GM23338 (cell line): ENCODE results near the gene GPR83. TPM values are rescaled to one million over a fixed set of nuclear protein-coding genes. Genes with fewer than 3 reads are reported as not detected.

ENCODE experiments used
- ATAC-seq: fragments of 200-7000 bp; cut with Tn5 transposase; 3 replicates; pipeline ENCODE4 v1.9.1; 2020
- DNase-seq: peaks from one replicate; pipeline ENCODE4 v3.0.0-alpha.2; 2015; ENCODE audit warnings: low spot score
- H2AFZ ChIP-seq: fragments of 200-600 bp; sonication (generic); 2 replicates; pipeline ENCODE4 v1.8.0; 2016; ENCODE audit warnings: antibody characterized with exemption, mild to moderate bottlenecking, moderate library complexity
- H3F3A ChIP-seq: fragments of 200-600 bp; sonication (generic); replicated peaks from 2 replicates; pipeline ENCODE4 v1.8.0; 2017; ENCODE audit warnings: antibody characterized with exemption, mixed run types, low read depth
- H3K27ac ChIP-seq: fragments of 200-600 bp; sonication (generic); 2 replicates; pipeline ENCODE4 v1.6.1; 2016; ENCODE audit warnings: low read depth
- H3K27me3 ChIP-seq: fragments of 200-600 bp; sonication (generic); 2 replicates; pipeline ENCODE4 v1.8.0; 2016; ENCODE audit warnings: mild to moderate bottlenecking, mixed run types, moderate library complexity; ENCODE audit not compliant: insufficient read depth
- H3K36me3 ChIP-seq: fragments of 200-600 bp; sonication (generic); 2 replicates; pipeline ENCODE4 v1.8.0; 2016; ENCODE audit warnings: mild to moderate bottlenecking; ENCODE audit not compliant: insufficient read depth
- H3K4me1 ChIP-seq: fragments of 200-600 bp; sonication (generic); 2 replicates; pipeline ENCODE4 v1.8.0; 2016; ENCODE audit warnings: mild to moderate bottlenecking, moderate library complexity; ENCODE audit not compliant: insufficient read depth
- H3K4me2 ChIP-seq: fragments of 200-600 bp; sonication (generic); 2 replicates; pipeline ENCODE4 v1.7.1; 2017; ENCODE audit warnings: mixed run types
- H3K4me3 ChIP-seq: fragments of 200-600 bp; sonication (generic); 2 replicates; pipeline ENCODE4 v1.6.1; 2016; ENCODE audit warnings: mixed run types
- H3K79me2 ChIP-seq: fragments of 200-600 bp; sonication (generic); replicated peaks from 2 replicates; pipeline ENCODE4 v1.8.0; 2017; ENCODE audit warnings: mild to moderate bottlenecking; ENCODE audit not compliant: insufficient read depth
- H3K9me2 ChIP-seq: fragments of 200-600 bp; sonication (generic); 2 replicates; pipeline ENCODE4 v1.8.0; 2017; ENCODE audit not compliant: insufficient read depth
- H4K20me1 ChIP-seq: fragments of 200-600 bp; sonication (generic); replicated peaks from 2 replicates; pipeline ENCODE4 v1.8.0; 2017; ENCODE audit warnings: mild to moderate bottlenecking; ENCODE audit not compliant: insufficient read depth
- H3K27ac Mint-ChIP-seq: 2 replicates; pipeline ENCODE4 v1.8.0; 2020; ENCODE audit warnings: inconsistent platforms, mild to moderate bottlenecking, moderate library complexity, mixed read lengths
- H3K27me3 Mint-ChIP-seq: 3 replicates; pipeline ENCODE4 v1.8.0; 2022; ENCODE audit warnings: low read depth, mild to moderate bottlenecking, moderate library complexity, mixed read lengths, inconsistent platforms; ENCODE audit not compliant: insufficient read depth, poor library complexity
- H3K36me3 Mint-ChIP-seq: 3 replicates; pipeline ENCODE4 v1.8.0; 2021; ENCODE audit warnings: low read depth, mild to moderate bottlenecking, inconsistent platforms, moderate library complexity, mixed read lengths
- H3K4me1 Mint-ChIP-seq: 3 replicates; pipeline ENCODE4 v1.8.0; 2020; ENCODE audit warnings: mild to moderate bottlenecking, inconsistent platforms, mixed read lengths
- H3K4me3 Mint-ChIP-seq: 3 replicates; pipeline ENCODE4 v1.8.0; 2021; ENCODE audit warnings: moderate library complexity, mild to moderate bottlenecking, inconsistent platforms, mixed read lengths
- H3K9me3 Mint-ChIP-seq: 3 replicates; pipeline ENCODE4 v1.8.0; 2020; ENCODE audit warnings: moderate library complexity, mild to moderate bottlenecking, inconsistent platforms, mixed read lengths
- CREB1 ChIP-seq: fragments of 250-450 bp; sonication (Bioruptor Pico); IDR thresholded peaks from 2 replicates; pipeline ENCODE4 v1.5.0; 2020; ENCODE audit warnings: low read depth, mild to moderate bottlenecking, moderate library complexity
- EZH2 ChIP-seq: fragments of 200-600 bp; sonication (generic); IDR thresholded peaks from one replicate; pipeline ENCODE4 v1.8.0; 2017; ENCODE audit warnings: antibody characterized with exemption, mild to moderate bottlenecking, low read depth; ENCODE audit not compliant: unreplicated experiment
- EZH2phosphoT487 ChIP-seq: fragments of 200-600 bp; sonication (generic); IDR thresholded peaks from one replicate; pipeline ENCODE4 v1.8.1; 2018; ENCODE audit warnings: antibody characterized with exemption; ENCODE audit not compliant: unreplicated experiment
- JUNB ChIP-seq: IDR thresholded peaks from one replicate; pipeline ENCODE4 v1.6.1; 2016; ENCODE audit warnings: antibody characterized with exemption; ENCODE audit not compliant: unreplicated experiment
- NANOG ChIP-seq: IDR thresholded peaks from 2 replicates; pipeline ENCODE4 v1.6.1; 2016; ENCODE audit warnings: antibody characterized with exemption, borderline replicate concordance
- POLR2AphosphoS5 ChIP-seq: IDR thresholded peaks from 2 replicates; pipeline ENCODE4 v1.6.1; 2016; ENCODE audit warnings: antibody characterized with exemption, low read depth
- STAT1 ChIP-seq: IDR thresholded peaks from one replicate; pipeline ENCODE4 v1.6.1; 2016; ENCODE audit warnings: antibody characterized with exemption; ENCODE audit not compliant: unreplicated experiment
- ZNF114 ChIP-seq: fragments of 250-450 bp; sonication (Bioruptor Pico); IDR thresholded peaks from 2 replicates; pipeline ENCODE4 v1.5.0; 2020; ENCODE audit warnings: mild to moderate bottlenecking, moderate library complexity
- ZNF331 ChIP-seq: fragments of 250-450 bp; sonication (Bioruptor Pico); IDR thresholded peaks from 2 replicates; pipeline ENCODE4 v1.5.0; 2020; ENCODE audit warnings: low read depth, mild to moderate bottlenecking, moderate library complexity
- polyA plus RNA-seq: library from polyadenylated mRNA; unstranded; fragments of >200 nt; fragmentation: Nextera tagmentation; extraction: Ambion mirVana; gene quantifications from 2 replicates; pipeline ENCODE4 v1.2.1, GENCODE V29; 2016
- total RNA-seq: library from RNA; depleted of rRNA; stranded (reverse); fragments of >200 nt; shearing (Covaris generic); gene quantifications from 2 replicates; pipeline ENCODE4 v1.2.3, GENCODE V29; 2014
- TF ChIP-seq, protein P1 (sequence below), 2 experiments: fragments of 200-600 bp in 1 of 2; sonication (generic) in 1 of 2; conservative IDR thresholded peaks; 2 replicates each; pipeline versions ENCODE4 v1.5.1 to v1.6.1; 2016 to 2017; ENCODE audit warnings: antibody characterized with exemption in 2 of 2, low read depth in 2 of 2, mild to moderate bottlenecking in 2 of 2, moderate library complexity in 1 of 2
- TF ChIP-seq, protein P2 (sequence below): IDR thresholded peaks from 2 replicates; pipeline ENCODE4 v1.6.1; 2016; ENCODE audit warnings: antibody characterized with exemption
- TF ChIP-seq, protein P3 (sequence below): fragments of 250-450 bp; sonication (Bioruptor Pico); IDR thresholded peaks from 2 replicates; pipeline ENCODE4 v1.5.0; 2020; ENCODE audit warnings: mild to moderate bottlenecking, moderate library complexity

The GPR83 gene
- total and polyA plus RNA-seq, 2 experiments from 2014 or later, result 0.17 to 0.18 TPM

DNA sequence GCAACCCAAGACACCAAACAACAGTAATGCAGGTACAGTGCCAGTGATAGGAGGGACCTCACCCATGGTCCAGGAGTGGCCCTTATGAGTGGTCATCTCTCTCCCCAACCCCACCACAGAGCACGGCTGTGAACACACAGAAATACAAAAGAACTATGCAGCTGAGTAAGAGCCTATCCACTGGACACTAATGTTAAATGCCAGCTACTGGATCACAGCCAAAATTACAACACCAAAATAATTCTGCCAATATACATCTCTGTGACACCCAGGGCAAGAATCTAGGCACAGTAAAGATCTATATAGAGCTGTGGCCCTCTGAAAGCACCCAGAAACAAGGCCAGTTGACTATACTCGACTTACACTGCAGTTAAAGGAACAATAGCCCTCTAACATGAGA is 22.8 kb upstream of the GPR83 start:
- no peak overlapping the region for H3K27ac Mint-ChIP-seq

More for the DNA sequence above, 22.8 kb upstream of the GPR83 start:
- TF ChIP-seq NANOG (no peak), ZNF114 (CRISPR knock-in tag) (no peak), EZH2phosphoT487 (no peak), JUNB (no peak), CREB1 (CRISPR knock-in tag) (no peak), EZH2 (no peak), ZNF331 (CRISPR knock-in tag) (no peak), POLR2AphosphoS5 (no peak), STAT1 (no peak)
- TF ChIP-seq, protein P1, sequence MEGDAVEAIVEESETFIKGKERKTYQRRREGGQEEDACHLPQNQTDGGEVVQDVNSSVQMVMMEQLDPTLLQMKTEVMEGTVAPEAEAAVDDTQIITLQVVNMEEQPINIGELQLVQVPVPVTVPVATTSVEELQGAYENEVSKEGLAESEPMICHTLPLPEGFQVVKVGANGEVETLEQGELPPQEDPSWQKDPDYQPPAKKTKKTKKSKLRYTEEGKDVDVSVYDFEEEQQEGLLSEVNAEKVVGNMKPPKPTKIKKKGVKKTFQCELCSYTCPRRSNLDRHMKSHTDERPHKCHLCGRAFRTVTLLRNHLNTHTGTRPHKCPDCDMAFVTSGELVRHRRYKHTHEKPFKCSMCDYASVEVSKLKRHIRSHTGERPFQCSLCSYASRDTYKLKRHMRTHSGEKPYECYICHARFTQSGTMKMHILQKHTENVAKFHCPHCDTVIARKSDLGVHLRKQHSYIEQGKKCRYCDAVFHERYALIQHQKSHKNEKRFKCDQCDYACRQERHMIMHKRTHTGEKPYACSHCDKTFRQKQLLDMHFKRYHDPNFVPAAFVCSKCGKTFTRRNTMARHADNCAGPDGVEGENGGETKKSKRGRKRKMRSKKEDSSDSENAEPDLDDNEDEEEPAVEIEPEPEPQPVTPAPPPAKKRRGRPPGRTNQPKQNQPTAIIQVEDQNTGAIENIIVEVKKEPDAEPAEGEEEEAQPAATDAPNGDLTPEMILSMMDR (conservative IDR thresholded peaks at IDR 0.05; ENCODE audit: low read depth in 2 of 2), result no peak
- TF ChIP-seq, protein P2, sequence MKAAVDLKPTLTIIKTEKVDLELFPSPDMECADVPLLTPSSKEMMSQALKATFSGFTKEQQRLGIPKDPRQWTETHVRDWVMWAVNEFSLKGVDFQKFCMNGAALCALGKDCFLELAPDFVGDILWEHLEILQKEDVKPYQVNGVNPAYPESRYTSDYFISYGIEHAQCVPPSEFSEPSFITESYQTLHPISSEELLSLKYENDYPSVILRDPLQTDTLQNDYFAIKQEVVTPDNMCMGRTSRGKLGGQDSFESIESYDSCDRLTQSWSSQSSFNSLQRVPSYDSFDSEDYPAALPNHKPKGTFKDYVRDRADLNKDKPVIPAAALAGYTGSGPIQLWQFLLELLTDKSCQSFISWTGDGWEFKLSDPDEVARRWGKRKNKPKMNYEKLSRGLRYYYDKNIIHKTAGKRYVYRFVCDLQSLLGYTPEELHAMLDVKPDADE, result no peak
- TF ChIP-seq, protein P3, sequence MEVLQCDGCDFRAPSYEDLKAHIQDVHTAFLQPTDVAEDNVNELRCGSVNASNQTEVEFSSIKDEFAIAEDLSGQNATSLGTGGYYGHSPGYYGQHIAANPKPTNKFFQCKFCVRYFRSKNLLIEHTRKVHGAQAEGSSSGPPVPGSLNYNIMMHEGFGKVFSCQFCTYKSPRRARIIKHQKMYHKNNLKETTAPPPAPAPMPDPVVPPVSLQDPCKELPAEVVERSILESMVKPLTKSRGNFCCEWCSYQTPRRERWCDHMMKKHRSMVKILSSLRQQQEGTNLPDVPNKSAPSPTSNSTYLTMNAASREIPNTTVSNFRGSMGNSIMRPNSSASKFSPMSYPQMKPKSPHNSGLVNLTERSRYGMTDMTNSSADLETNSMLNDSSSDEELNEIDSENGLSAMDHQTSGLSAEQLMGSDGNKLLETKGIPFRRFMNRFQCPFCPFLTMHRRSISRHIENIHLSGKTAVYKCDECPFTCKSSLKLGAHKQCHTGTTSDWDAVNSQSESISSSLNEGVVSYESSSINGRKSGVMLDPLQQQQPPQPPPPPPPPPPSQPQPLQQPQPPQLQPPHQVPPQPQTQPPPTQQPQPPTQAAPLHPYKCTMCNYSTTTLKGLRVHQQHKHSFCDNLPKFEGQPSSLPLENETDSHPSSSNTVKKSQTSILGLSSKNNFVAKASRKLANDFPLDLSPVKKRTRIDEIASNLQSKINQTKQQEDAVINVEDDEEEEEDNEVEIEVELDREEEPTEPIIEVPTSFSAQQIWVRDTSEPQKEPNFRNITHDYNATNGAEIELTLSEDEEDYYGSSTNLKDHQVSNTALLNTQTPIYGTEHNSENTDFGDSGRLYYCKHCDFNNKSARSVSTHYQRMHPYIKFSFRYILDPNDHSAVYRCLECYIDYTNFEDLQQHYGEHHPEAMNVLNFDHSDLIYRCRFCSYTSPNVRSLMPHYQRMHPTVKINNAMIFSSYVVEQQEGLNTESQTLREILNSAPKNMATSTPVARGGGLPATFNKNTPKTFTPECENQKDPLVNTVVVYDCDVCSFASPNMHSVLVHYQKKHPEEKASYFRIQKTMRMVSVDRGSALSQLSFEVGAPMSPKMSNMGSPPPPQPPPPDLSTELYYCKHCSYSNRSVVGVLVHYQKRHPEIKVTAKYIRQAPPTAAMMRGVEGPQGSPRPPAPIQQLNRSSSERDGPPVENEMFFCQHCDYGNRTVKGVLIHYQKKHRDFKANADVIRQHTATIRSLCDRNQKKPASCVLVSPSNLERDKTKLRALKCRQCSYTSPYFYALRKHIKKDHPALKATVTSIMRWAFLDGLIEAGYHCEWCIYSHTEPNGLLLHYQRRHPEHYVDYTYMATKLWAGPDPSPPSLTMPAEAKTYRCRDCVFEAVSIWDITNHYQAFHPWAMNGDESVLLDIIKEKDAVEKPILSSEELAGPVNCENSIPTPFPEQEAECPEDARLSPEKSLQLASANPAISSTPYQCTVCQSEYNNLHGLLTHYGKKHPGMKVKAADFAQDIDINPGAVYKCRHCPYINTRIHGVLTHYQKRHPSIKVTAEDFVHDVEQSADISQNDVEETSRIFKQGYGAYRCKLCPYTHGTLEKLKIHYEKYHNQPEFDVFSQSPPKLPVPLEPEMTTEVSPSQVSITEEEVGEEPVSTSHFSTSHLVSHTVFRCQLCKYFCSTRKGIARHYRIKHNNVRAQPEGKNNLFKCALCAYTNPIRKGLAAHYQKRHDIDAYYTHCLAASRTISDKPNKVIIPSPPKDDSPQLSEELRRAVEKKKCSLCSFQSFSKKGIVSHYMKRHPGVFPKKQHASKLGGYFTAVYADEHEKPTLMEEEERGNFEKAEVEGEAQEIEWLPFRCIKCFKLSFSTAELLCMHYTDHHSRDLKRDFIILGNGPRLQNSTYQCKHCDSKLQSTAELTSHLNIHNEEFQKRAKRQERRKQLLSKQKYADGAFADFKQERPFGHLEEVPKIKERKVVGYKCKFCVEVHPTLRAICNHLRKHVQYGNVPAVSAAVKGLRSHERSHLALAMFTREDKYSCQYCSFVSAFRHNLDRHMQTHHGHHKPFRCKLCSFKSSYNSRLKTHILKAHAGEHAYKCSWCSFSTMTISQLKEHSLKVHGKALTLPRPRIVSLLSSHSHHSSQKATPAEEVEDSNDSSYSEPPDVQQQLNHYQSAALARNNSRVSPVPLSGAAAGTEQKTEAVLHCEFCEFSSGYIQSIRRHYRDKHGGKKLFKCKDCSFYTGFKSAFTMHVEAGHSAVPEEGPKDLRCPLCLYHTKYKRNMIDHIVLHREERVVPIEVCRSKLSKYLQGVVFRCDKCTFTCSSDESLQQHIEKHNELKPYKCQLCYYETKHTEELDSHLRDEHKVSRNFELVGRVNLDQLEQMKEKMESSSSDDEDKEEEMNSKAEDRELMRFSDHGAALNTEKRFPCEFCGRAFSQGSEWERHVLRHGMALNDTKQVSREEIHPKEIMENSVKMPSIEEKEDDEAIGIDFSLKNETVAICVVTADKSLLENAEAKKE (CRISPR knock-in tag), result no peak
- no peaks in the 10 kb centered on the region for H4K20me1 ChIP-seq
- no peak overlapping the region for H3K4me2 ChIP-seq
- no peaks in the 10 kb centered on the region for H3K36me3 ChIP-seq
- H3K9me3 Mint-ChIP-seq, result no peaks in the 10 kb centered on the region
- no peaks in the 10 kb centered on the region for H3F3A ChIP-seq
- H3K9me2 ChIP-seq, result no peaks in the 10 kb centered on the region
- no peak overlapping the region for H3K4me3 Mint-ChIP-seq
- H3K4me1 ChIP-seq, result peaks cover 8% of the 10 kb centered on the region; the same call in 1 of the 2 replicates
- peaks cover 21% of the 10 kb centered on the region for H3K36me3 Mint-ChIP-seq
- ATAC-seq (no peak), DNase-seq (no peak)
- H3K27ac ChIP-seq, result no peak overlapping the region
- no peaks in the 10 kb centered on the region for H3K27me3 ChIP-seq
- 0 out of 2 replicates have a peak, but pooled peaks cover 9% of the 10 kb centered on the region for H3K79me2 ChIP-seq
- H3K4me1 Mint-ChIP-seq, result peaks cover 8% of the 10 kb centered on the region; the same call in 2 of the 3 replicates
- no peaks in the 10 kb centered on the region for H3K27me3 Mint-ChIP-seq
- no peak overlapping the region for H3K4me3 ChIP-seq
- no peak overlapping the region for H2AFZ ChIP-seq
